Measurements from ENCODE around the gene ADK. TPM values are rescaled to one million over a fixed set of nuclear protein-coding genes. Genes with fewer than 3 reads are reported as not detected.

Gene ADK
- total and polyA plus RNA-seq, 2 of the 13 experiments (the other 11 are each of a cell fraction or from before 2014, with no cell fraction given): 48.6 to 79.1 TPM

GRCh38 chr10:74431816-74432215, 280.8 kb downstream of the ADK start (continued):
- no peak for TF ChIP-seq REST (IDR thresholded peaks at IDR 0.05; ENCODE audit: borderline replicate concordance in 1 of 2, low read depth in 1 of 2, low read length in 2 of 2)
- TF ChIP-seq ZFP91 (CRISPR knock-in tag; IDR thresholded peaks at IDR 0.05; ENCODE audit: borderline replicate concordance): no peak
- no peak for TF ChIP-seq ZNF792 (CRISPR knock-in tag; IDR thresholded peaks at IDR 0.05)
- TF ChIP-seq TCF7 (IDR thresholded peaks at IDR 0.05; ENCODE audit: low read depth): no peak

- intact Hi-C loops (cut with micrococcal nuclease; ENCODE audit: unreplicated experiment): no loop called here
- no peak for FAIRE-seq
- no peak for DNase-seq (ENCODE audit: low spot score)
These were observed 282.0 kb downstream of the ADK start for GRCh38 chr10:74432841-74433594.

More at GRCh38 chr10:74432841-74433594, 282.0 kb downstream of the ADK start:
- BruUV-seq (replicated peaks): no TSS peak
- Histone ChIP-seq H2AFZ (ENCODE audit: low read length) (no peak overlapping the region), H3K27ac (ENCODE audit: extremely low read length, insufficient read depth, low read length) (no peak overlapping the region), H4K20me1 (ENCODE audit: insufficient read depth, low read length) (no peaks in the 10 kb centered on the region; the same call in 1 of the 2 replicates), H3K36me3 (replicated peaks in 1 of 2; ENCODE audit: control insufficient read depth in 1 of 2, insufficient read depth in 2 of 2, low read length in 2 of 2) (no peaks in the 10 kb centered on the region; a peak in 1 of 5 replicates), H3K9ac (ENCODE audit: insufficient read depth, low read depth, low read length) (no peak overlapping the region), H3K27me3 (ENCODE audit: control insufficient read depth in 1 of 2, insufficient read depth in 2 of 2, low read length in 2 of 2) (no peaks in the 10 kb centered on the region), H3K9me3 (ENCODE audit: low read length) (no peaks in the 10 kb centered on the region), H3K4me1 (ENCODE audit: insufficient read depth, low read length) (no peaks in the 10 kb centered on the region), H3K4me2 (ENCODE audit: low read depth, low read length) (no peak overlapping the region), H3K4me3 (replicated peaks in 1 of 3; ENCODE audit: insufficient read depth in 1 of 3, low read depth in 2 of 3, low read length in 3 of 3) (no peak overlapping the region), H3K79me2 (ENCODE audit: insufficient read depth, low read length) (no peaks in the 10 kb centered on the region)
- in situ Hi-C loops (cut with HindIII; ENCODE audit: extremely low pct_ligation_motif_present, low pct_unique_long_range_greater_than_20kb): no loop called here
- POLR2A ChIA-PET: no interaction called here
- TF ChIP-seq SMC3 (IDR thresholded peaks at IDR 0.05; ENCODE audit: low read length): no peak
- TF ChIP-seq ZSCAN25 (CRISPR knock-in tag; IDR thresholded peaks at IDR 0.05): no peak
- no peak for TF ChIP-seq XRCC5 (optimal IDR thresholded peaks at IDR 0.05; ENCODE audit: low read length)
- TF ChIP-seq ZBTB7A (CRISPR knock-in tag; IDR thresholded peaks at IDR 0.05): no peak
- TF ChIP-seq NONO (IDR thresholded peaks at IDR 0.05): no peak
- no peak for TF ChIP-seq NONO (CRISPR knock-in tag; conservative IDR thresholded peaks at IDR 0.05)
- no peak for TF ChIP-seq ZFP82 (CRISPR knock-in tag; IDR thresholded peaks at IDR 0.05; ENCODE audit: borderline replicate concordance)
- no peak for TF ChIP-seq ATRX (CRISPR knock-in tag; IDR thresholded peaks at IDR 0.05; ENCODE audit: borderline replicate concordance)
- TF ChIP-seq ZNF652 (CRISPR knock-in tag; IDR thresholded peaks at IDR 0.05; ENCODE audit: borderline replicate concordance, low read depth): no peak
- no peak for TF ChIP-seq ZNF3 (CRISPR knock-in tag; IDR thresholded peaks at IDR 0.05)
- 84% methylated on average over 1 of the region's 1 CpG for WGBS (ENCODE audit: low lambda C conversion rate)
- CTCF ChIA-PET (ENCODE audit: low intra/inter-chr PET ratio, low total read pairs): no interaction called here
- ATAC-seq: no peak
